Stimulated activated CD8-positive, alpha-beta memory T cell treated with anti-CD3 and anti-CD28 coated beads, Interleukin-15, amount 100 ng/mL, for 48 hours (primary cell): Measurements from ENCODE around the gene STXBP6.
"Not testable (repeated sequence)": the region's sequence is repeated elsewhere in the genome, so short reads cannot be mapped to it uniquely, and the experiment has no call there.

ENCODE experiments used
- DNase-seq, 2 donors: peaks; one replicate each; pipeline ENCODE4 v3.0.0-alpha.2; 2020; ENCODE audit warnings: low read depth in 2 of 2

STXBP6 gene

DNA sequence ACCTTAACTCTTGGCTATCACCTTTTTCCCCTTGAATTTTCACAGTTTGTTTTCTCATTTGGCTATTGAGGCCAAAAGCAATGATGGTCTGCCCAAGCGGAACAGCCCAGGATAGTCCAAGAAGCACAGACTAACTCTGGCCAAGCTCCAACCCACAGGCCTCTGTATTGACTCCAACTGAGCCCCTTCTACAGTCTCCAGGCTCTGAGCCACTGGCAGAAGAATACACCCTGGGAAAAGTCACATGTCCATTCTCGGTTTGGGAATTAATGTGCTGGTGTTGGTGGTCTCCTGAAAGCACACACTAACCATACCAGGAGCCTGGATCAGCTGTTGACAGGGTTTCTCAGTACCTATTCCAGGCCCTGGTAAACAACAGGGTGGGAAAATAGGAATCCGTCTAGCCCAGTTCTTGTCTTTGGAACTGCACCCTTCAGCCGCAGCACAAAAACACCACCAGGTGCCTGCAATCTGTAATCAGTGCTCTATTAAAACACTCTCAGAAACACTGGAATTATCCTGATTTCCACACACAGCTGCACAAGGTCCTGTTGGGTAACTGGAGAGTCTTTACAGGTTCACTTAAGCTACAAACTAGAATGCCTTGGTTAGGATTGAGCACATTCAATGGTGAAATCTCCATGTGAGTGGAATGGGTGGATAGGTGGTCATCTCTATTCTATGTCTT is 63.6 kb downstream of the STXBP6 start:
- no peak for DNase-seq

DNA sequence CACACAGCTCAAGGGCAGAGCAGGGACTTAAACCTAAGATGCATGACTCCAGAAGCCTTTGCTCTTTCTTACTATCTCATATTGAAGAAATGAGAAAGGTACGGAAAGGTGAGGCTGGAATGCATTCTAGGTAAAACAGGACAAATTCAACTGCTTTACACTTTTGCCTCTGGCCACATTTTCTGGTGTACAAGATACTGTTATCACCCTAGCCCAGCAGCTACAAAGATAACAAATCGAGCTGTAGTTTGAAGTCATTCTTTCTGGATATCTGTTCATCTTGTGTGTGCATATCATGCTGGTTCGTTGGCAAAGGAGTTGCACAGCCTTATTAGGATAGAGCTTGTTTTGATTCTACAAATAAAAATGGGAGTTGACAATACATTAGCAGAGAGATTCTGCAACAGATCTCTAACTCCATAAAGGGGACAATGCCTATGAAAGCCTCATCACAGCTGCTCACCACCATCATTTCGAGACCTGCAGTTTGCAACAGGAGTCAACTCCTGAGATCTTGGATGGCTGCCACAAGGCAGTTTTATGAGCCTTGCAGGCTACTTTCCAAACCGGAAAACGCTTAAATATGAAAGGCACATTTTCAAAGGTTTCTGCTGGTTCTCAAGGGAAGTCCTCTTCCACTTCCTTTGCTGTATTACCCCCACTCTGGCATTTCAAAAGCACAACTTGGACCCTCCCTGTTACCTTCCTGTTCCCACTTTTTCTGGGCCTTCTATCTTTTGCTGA is 64.9 kb downstream of the STXBP6 start:
- no peak for DNase-seq

DNA sequence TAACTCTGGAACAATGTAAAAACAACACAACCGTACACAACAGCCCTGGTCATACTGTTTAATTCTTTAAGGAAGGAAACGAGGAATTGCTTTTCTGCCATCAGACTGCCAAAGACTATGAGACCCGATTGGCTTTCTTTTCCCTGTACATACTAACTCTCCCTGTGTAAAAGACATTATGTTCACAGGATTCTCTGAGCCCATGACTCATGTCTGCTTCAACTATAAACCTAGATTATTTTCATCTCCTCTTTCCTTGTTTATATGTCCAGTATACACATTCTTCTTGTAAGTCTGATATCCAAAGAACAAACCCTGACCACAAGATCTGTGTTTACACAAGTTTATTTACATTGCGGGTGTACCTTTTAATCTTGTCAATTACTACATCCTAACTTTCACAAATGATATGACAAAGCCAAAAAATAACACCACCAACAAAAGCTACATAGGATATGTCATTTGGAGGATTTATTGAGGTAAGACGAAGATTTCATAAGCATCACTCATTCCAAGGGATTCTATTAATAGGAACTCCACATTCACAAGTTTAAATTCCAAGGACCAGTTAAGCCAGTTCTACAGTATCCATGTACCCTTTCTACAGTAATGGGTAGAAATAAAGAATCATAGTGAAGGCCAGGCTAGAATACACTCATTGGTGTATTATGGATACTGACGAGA is 67.3 kb downstream of the STXBP6 start:
- no peak for DNase-seq

DNA sequence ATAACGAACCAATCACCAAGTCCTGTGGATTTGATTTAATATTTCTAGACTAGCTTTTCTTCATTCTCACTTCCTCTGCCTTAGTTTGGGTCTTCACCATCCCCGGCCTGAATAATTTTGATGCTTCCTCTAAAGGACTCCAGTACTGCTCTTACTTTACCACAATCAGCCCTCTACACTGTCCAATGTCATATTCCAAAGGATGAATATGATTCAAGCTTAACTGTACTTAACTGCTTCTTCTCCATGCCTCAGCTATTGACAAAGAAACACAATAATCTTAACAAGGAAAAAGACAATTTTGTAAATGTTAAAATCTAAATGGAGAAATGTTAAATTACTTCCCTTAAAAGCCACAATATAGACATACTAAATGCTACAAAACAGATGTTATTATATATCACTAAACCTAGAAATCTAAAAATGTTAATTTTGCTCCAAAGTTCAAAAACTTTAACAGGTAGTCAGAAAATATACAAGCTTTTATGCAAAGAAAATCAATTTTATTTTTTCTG is 70.2 kb downstream of the STXBP6 start:
- DNase-seq, result no peak

DNA sequence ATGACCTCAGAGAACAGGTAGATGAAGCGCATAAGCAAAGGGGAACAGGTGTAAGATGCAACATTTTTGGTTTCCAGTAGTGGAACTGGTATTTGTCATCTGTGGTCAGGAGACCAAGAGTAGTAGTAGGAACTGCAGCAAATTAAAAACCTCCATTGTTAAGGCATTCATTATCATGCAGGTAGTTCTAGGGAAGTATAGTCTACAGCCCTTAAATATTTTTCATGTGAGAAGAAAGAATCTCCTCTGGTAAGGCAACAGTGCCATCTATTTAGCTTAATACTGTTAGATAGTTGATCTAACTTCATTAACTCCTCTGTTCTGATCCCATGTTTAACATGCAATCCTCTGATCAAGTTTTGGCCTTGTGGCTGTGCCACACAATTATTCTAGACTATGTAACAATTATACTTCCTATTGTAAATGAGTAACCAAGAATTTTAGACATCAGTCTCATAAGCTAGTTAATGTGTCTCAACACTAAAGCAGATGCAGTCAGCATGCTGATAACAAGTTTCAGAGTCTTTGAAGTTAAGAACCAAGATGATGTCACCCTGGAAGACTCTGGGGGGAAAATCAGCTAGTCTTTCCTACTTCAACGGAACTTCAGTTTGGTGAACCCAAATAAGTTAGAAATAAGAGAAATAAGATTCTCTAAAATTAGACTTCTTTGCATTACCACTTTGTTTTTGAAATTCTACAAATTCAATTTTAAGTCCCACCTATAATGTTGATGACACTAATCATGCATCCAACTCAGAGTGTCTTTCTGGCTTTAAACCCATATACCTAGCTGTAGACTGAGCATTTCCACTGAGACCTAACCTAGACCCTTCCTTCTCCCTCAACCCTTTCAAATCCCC is 70.9 kb downstream of the STXBP6 start:
- DNase-seq, result no peak

DNA sequence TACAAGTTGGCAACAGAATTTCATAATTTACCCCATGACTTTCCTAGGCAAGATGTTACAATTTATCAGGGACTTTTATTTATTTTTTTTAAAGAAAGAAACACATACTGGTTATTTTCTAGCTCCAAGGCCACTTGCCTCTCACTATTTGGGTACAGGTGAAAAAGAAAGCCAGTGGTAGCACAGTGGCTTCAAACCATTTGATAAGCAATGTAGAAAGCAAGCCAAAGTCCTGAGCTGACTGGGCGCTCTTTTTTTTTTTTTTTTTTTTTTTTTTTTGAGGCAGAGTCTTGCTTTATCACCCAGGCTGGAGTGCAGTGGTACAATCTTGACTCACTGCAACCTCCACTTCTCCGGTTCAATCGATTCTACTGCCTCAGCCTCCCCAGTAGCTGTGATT is 73.3 kb downstream of the STXBP6 start:
- DNase-seq, result no peak

DNA sequence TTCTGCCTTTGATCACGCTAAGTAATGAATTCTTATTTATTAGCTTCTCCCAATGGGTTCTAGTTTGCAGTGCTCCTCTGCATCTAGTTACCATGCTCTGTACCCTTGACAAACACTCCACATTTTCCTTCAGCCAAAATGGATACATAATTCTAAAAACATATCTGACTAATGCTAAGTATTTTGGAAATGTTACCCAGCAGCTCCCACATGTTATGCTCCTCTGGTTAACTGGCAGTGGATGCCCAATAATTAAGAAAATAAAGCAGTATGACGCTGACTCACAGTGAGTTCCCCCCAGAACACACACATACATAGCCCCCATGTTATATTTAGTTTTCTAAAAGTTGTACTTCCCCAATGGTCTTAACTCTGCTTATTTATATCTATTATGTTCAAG is 74.6 kb downstream of the STXBP6 start:
- DNase-seq, result no peak

DNA sequence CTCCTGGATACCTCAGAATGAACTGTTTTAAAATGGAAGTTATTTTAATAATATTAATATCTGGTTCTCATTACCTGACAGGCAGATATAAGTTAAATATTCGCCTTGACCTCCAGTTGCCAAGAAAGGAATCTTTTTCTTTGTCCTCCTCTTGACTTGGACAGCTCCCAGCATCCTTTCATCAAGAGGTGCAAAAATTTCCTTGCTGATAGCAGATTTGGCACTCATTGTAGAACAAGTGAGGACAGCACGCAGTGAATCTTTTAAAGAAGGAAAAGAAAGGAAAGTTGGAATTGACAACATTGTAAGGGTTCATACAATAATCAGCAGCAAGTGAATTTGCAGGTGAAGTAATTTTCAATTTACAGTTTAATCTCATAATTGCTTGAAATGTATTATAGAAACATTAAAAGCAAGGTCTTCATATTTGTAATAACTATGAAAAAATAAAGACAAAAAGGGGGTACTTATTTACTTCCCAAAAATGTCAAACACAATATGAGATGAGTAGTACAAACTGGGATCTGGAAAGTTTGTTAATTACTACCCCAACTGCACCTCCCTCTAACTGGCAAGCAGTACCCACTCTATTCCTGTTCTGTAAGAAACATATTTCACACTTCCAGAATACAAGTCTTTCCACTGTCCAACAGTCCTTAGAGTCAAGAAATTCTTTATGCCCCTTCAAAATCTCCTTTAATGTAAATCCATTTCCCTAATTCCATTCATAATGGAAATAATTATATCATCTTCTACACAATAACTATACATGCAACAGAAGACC is 75.2 kb downstream of the STXBP6 start:
- DNase-seq, result no peak

DNA sequence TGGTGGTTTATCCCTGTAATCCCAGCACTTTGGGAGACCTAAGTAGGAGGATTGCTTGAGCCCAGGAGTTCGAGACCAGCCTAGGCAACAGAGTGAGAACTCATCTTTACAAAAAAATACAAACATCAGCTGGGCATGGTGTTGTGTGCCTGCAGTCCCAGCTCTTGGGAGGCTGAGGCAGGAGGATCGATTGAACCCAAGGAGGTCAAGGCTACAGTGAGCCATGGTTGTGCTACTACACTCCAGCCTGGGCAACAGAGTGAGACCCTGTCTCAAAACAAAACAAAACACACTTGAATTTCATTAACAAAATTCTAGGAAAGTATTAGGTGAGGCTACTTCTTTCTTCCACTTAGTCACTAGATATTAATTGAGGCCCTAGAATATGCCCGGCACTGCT is 77.1 kb downstream of the STXBP6 start:
- DNase-seq, result no peak

DNA sequence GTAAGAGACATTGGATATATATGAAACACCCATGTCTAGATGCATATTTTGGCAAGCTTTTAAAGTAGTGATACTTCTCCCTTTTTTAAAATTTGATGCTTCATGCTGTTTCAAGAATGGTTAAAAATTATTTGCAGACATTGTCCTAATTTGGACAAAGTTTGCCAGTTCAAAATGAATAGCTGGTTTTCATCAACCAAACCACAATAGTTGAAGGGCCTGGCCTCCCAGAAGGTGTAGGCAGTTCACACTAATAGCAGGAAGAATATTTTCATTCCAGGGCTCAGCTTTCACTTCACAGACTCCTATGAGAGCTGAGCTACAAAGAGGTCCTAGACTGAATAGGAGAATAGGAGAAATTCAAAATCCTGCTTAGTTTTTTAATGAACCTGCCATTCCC is 78.7 kb downstream of the STXBP6 start:
- no peak for DNase-seq

DNA sequence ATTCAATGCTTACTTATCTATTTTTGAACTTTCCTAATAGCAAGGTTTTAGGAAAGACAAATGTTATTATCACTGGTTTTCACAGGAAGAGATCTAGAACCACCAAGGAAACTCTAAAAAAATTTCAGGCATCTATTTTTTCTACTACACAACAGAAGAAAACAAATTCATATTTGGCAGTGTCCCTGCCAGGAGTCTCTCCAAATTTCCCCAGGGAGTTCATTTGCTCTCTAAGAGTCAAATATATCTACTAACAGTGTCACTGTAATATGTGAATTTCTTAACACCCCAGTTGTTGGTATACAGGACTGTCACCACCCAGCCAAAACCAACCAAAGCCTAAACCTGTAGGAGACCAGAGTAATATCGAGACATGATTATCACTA is 83.4 kb downstream of the STXBP6 start:
- no peak for DNase-seq

DNA sequence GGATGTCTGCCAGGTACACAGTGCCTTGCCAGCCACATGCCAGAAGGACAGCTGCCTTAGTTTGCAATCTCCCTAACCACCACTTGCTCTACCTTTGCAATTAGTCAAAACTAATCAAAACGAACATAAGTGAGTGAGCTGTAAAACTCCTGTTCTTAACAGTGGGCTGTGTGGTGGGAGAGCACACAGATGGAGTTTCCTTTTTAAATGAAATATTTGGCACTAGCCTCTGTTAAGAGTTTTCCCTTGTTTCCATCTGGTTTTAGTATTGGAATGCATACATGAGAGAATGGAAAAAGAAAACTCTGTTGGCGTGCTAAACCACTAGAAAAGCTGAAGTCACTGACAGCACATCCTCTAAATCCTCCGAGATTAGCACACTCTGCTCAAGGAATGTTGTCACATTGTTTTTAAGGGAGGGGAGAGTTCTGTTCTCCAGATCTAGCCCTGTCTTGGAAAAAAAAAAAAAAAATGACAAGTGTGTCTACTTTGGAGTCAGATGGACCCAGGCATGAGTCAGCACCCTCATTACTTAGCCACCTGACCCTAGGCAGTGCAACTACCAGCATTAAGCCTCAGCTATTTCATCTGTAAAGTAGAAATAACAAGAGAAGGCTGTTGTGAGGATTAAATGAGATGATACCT is 83.9 kb downstream of the STXBP6 start:
- DNase-seq, result no peak

DNA sequence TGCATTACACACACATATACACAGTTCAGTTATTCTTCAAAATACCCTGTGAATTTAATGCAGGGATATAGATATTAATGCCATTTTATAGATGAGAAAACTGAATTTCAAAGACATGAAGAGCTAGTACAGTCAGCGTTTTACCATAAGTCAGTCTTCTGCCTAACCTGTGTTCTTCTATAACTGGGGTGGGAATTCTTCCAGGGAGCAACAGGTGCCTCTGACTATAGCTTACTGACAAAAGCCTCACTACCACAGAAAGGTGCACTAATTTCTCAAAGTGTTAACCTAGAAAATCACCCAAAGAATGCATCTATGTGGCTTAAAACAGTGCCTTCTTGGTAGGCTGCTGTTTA is 84.4 kb downstream of the STXBP6 start:
- DNase-seq, result no peak

DNA sequence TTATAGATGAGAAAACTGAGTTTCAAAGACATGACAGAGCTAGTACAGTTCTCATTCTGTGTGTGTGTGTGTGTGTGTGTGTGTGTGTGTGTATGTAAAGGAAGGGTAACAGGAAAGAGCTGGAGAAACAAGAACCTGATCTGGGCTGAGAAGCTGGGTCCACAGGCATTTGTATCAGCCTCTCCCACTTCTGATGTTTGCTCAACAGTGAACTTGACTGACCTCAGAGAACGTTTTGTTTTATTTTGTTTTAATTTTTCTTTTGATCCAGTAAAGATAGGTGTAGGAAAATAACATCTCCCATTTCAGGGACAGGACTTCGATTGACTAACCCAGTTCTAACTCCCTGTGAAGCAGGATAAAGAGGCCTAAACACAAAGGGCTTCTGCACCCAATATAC is 85.4 kb downstream of the STXBP6 start:
- no peak for DNase-seq

DNA sequence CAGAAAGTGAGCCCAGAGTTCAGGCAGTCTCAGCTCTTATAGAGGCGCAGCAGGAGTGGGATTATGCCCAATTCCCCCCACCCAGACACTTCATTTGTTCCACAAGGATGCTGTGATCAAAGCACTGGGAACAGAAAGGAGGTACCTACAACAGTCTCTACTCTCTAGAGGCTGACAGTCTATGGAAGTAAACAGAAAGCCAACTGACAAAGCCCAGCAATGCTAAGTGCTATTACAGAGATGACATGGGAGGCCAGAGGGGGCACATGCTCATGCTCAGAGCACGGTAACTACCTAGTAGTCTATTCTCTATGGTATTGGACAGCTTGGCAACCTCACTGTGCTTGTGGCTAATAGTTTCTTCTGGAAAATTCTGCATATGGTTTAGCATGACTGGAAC is 85.9 kb downstream of the STXBP6 start:
- no peak for DNase-seq

DNA sequence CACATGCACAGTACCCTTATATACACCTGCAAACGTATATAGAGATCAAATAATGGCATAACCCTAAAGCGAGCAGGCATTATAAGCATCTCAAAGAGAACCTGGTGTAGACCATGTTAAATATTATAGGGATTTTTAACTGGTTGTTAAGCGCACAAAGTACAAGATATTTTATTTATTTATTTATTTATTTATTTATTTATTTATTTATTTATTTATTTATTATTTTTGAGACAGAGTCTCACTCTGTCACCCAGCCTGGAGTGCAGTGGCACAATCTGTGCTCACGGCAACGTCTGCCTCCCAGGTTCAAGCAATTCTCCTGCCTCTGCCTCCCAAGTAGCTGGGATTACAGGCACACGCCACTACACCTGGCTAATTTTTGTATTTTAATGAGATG is 87.8 kb downstream of the STXBP6 start:
- not testable (repeated sequence) for DNase-seq

DNA sequence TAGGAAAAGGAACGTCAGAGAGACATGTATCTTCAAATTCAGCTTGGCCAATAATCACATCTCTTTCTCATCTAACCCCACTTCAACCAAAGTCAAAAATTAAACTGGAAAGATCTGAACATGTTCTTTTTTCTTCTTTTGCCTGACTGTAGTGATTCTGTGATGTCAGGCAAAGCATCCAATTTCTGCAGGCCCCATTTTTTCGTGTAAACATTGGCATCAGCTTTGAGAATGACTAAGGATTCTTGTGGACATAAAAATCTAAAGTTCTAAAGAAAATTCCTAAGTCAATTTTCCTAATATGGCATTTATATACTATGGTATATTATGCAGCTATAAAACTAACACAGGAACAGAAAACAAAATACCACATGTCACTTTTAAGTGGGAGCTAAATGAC is 89.1 kb downstream of the STXBP6 start:
- DNase-seq, result no peak

DNA sequence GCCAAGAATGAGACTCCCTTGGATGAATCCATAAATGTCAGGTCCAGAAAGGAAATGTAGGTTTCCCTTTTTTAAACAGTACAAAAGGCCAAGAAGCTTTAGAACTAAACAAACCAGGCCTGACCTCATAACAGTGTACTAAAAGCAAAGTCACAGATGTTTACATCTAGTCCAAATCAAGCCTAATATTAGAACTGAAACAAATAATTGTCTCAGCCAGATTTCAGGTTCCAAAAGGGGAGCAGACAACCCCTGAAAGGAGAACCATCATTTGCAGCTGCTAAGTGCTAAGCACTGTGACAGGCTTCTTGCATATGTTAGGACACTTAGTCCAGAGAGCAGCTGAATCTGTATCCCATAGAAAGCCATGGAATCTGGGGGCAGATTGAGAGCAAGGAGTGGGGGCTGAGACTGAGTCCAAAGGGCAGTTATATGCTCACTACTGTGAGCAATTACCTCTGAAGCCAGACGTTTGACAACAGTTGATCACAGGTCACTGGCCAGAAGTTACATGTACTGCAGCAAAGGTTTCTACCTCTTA is 90.1 kb downstream of the STXBP6 start:
- no peak for DNase-seq

DNA sequence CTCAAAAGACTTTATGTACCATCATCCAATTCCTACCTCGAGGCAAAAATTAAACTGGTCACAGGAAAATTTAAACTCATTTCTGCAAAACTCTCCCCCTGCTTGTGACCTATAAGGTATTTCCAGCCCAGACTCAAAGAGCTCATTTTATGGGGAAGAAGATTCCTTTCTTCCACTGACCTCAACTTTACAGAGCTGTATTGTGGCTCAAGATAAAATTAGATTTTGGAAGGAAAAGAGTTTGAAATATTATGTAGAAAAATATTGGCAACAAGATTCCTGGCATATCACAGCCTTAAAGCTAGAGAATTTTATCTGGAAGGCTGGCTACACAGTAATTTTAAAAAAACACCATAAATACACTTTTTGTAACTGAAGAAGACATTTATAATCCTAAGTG is 91.7 kb downstream of the STXBP6 start:
- DNase-seq, result no peak

DNA sequence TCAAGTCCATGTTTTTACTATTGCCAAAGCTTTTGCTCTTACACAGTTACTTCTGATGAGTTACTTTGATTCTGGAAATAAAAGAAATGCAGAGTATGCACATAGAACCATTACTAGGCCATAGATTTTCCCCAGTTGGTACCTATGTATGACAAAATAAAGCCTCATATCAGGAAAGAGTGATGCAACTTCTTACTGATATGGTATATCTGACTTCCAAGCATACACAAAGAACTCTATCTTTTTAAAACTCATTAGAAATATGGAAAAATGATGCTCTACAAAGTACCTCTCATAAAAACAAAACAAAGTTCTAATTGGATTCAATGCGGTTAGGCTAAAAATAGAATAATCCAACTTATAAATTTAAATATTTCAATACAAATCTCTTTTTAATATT is 92.1 kb downstream of the STXBP6 start:
- no peak for DNase-seq
